ENCODE results near the gene ZNHIT3.

DNA sequence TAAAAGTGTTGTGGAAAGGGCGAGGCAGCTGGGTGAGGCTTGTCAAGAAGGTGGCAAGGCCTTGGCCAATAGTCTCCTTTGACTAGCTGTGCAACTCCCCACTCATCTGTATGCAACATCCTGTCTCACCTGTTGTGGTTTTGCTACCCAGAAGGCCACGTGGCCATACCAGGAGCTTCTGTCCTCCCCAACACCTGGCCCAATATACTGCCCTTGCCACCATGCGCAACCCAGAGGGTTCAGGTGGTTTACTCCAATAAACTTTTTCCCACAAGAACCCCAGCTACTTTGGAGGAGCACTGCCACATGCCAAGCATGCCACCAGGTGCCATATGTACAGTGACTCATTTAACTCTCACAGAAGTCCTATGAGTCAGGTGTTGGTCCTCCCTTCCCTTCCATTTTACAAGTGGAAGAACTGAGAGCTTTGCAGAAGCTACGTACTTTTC, 38.0 kb downstream of the ZNHIT3 start:
- TF ChIP-seq CTCF (IDR thresholded peaks at IDR 0.05) (no peak), POLR2A (IDR thresholded peaks at IDR 0.05) (no peak)

Data from testis (tissue), 2 donors.